Cardiac muscle cell (in vitro differentiated cells and primary cell): ENCODE measurements around the gene TMEM87B. TPM values are rescaled to one million over a fixed set of nuclear protein-coding genes. Genes with fewer than 3 reads are reported as not detected.

ENCODE experiments used
- DNase-seq, 2 donors: peaks; one replicate each; pipeline versions ENCODE4 v3.0.0 to v3.0.0-alpha.2; 2010 to 2017; ENCODE audit warnings: low read depth in 1 of 2, low spot score in 1 of 2
- H3K27ac ChIP-seq: fragments of 200-600 bp; sonication (generic); 2 replicates; pipeline ENCODE4 v1.5.1; 2016
- H3K27me3 ChIP-seq: fragments of 200-600 bp; sonication (generic); 2 replicates; pipeline ENCODE4 v1.6.0; 2016; ENCODE audit warnings: control low read depth
- H3K36me3 ChIP-seq: fragments of 200-600 bp; sonication (generic); 2 replicates; pipeline ENCODE4 v1.5.1; 2016; ENCODE audit warnings: control low read depth
- H3K4me1 ChIP-seq: fragments of 200-600 bp; sonication (generic); 2 replicates; pipeline ENCODE4 v1.8.1; 2017; ENCODE audit warnings: low read depth, mild to moderate bottlenecking, mixed run types
- H3K4me3 ChIP-seq: fragments of 200-600 bp; sonication (generic); 2 replicates; pipeline ENCODE4 v1.5.1; 2016; ENCODE audit warnings: mild to moderate bottlenecking
- H3K9me3 ChIP-seq: fragments of 200-600 bp; sonication (generic); 2 replicates; pipeline ENCODE4 v1.5.1; 2017; ENCODE audit warnings: low read depth, mild to moderate bottlenecking, control low read depth
- polyA plus RNA-seq: library from polyadenylated mRNA; unstranded; fragments of >200 nt; fragmentation: Nextera tagmentation; extraction: Ambion mirVana; gene quantifications from 2 replicates; pipeline ENCODE4 v1.2.1, GENCODE V29; 2016
- total RNA-seq: library from RNA; depleted of rRNA; stranded (reverse); fragments of >200 nt; gene quantifications from 2 replicates; pipeline ENCODE4 v1.2.3, GENCODE V29; 2016
- TF ChIP-seq, protein P1 (sequence below): IDR thresholded peaks from 2 replicates; pipeline ENCODE4 v1.5.1; 2012; ENCODE audit warnings: low read depth, mild to moderate bottlenecking, low read length

TMEM87B gene
- total and polyA plus RNA-seq, 2 experiments from 2014 or later: 7.3 to 12.1 TPM

DNA sequence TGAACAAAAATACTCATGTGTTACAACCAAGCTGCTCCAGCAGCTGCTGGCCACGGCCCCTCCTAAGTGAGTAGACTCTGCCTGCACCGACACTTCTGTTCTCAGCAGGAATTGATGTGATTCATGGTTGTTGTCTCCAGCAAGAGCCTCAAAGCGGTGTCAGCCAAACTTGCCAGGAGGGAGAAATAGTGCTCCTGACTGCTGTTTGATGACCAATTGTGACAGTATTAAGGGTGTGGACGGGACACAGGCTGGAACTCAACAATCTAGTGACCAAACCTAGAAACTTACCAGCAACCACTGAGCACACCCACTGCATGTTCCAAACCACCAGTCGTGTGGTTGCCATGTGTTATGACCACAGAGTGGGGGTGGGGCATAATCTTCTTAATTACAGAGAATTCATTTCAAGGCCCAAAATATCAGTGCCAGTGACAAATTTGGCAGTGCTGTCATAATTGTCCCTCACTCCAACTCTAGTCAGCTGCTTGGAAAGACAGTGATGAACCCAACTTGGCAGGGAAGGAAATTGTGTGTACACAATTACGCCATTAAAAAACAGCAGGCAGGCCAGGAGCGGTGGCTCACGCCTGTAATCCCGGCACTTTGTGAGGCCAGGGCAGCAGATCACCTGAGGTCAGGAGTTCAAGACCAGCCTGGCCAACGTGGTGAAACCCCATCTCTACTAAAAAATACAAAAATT, 113.5 kb downstream of the TMEM87B start:
- TF ChIP-seq, protein P1, sequence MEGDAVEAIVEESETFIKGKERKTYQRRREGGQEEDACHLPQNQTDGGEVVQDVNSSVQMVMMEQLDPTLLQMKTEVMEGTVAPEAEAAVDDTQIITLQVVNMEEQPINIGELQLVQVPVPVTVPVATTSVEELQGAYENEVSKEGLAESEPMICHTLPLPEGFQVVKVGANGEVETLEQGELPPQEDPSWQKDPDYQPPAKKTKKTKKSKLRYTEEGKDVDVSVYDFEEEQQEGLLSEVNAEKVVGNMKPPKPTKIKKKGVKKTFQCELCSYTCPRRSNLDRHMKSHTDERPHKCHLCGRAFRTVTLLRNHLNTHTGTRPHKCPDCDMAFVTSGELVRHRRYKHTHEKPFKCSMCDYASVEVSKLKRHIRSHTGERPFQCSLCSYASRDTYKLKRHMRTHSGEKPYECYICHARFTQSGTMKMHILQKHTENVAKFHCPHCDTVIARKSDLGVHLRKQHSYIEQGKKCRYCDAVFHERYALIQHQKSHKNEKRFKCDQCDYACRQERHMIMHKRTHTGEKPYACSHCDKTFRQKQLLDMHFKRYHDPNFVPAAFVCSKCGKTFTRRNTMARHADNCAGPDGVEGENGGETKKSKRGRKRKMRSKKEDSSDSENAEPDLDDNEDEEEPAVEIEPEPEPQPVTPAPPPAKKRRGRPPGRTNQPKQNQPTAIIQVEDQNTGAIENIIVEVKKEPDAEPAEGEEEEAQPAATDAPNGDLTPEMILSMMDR: no peak
- H3K4me3 ChIP-seq: no peak overlapping the region
- no peaks in the 10 kb centered on the region for H3K27me3 ChIP-seq
- no peak overlapping the region for H3K27ac ChIP-seq
- DNase-seq: no peak
- H3K36me3 ChIP-seq: no peaks in the 10 kb centered on the region
- H3K9me3 ChIP-seq: no peaks in the 10 kb centered on the region
- peaks cover 4% of the 10 kb centered on the region for H3K4me1 ChIP-seq

Other genes starting within 250 kb of the TMEM87B start
- gene ANAPC1, start 171.1 kb upstream of the TMEM87B start, total RNA-seq: 48.0 and 59.3 TPM in 2 replicates
- gene ANAPC1, start 171.1 kb upstream of the TMEM87B start, polyA plus RNA-seq: 12.6 and 13.6 TPM in 2 replicates
- gene MERTK, start 156.7 kb upstream of the TMEM87B start, total RNA-seq: 3.8 and 8.7 TPM in 2 replicates
- 4.5 and 4.9 TPM in 2 replicates for gene MERTK, start 156.7 kb upstream of the TMEM87B start, polyA plus RNA-seq
- gene FBLN7, start 83.1 kb downstream of the TMEM87B start, total RNA-seq: 1.3 and 4.7 TPM in 2 replicates
- gene FBLN7, start 83.1 kb downstream of the TMEM87B start, polyA plus RNA-seq: 0.28 and 2.8 TPM in 2 replicates
- gene ZC3H8, start 199.8 kb downstream of the TMEM87B start, total RNA-seq: 8.5 and 12.1 TPM in 2 replicates
- gene ZC3H8, start 199.8 kb downstream of the TMEM87B start, polyA plus RNA-seq: 14.1 and 19.4 TPM in 2 replicates
- gene ZC3H6, start 220.3 kb downstream of the TMEM87B start, total RNA-seq: 4.5 and 10.7 TPM in 2 replicates
- 2.9 and 4.9 TPM in 2 replicates for gene ZC3H6, start 220.3 kb downstream of the TMEM87B start, polyA plus RNA-seq